K562 (cell line): ENCODE results near the gene IDH2. TPM values are rescaled to one million over a fixed set of nuclear protein-coding genes. Genes with fewer than 3 reads are reported as not detected.
A peak's percentile ranks its signal among the peaks of the same experiment; 100 is the strongest.

Experiments
- ATAC-seq: fragments of 200-7000 bp; cut with Tn5 transposase; 3 replicates; pipeline ENCODE4 v1.9.1; 2020; ENCODE audit warnings: moderate library complexity
- BruUV-seq: library from RNA; stranded (reverse); fragments of 400-500 nt; replicated peaks from 2 replicates; lab custom pipeline; 2021; lab: Mats Ljungman, UMichigan
- CTCF ChIA-PET: fragments of 300-600 bp; formaldehyde crosslinking; extraction: SDS; loops from one replicate; lab custom pipeline; 2021; ENCODE audit warnings: low intra/inter-chr PET ratio; lab: Yijun Ruan, JAX
- POLR2A ChIA-PET: fragments of 300-600, 350-650 bp; sonication (Branson Sonifier 250); formaldehyde crosslinking; extraction: SDS; loops from one replicate; lab custom pipeline; 2021; ENCODE audit warnings: antibody characterized with exemption, inconsistent platforms; lab: Yijun Ruan, JAX
- DNase-seq, 4 experiments: peaks; one replicate each; pipeline versions ENCODE4 v3.0.0 to v3.0.0-alpha.2; 2011 to 2018; ENCODE audit warnings: low spot score in 3 of 4, mixed read lengths in 3 of 4; ENCODE audit errors: extremely low read depth in 1 of 4
- FAIRE-seq: peaks from 2 replicates; lab custom pipeline; 2011; peaks lifted over from hg19 to GRCh38; lab: Jason Lieb, UNC
- H2AFZ ChIP-seq: 2 replicates; pipeline ENCODE4 v1.6.0; 2011; ENCODE audit warnings: low read depth, low read length, control low read depth, inconsistent platforms
- H3K27ac ChIP-seq: fragments of 200-600 bp; 3 replicates; pipeline ENCODE4 v1.8.0; 2011; ENCODE audit warnings: low read depth, mild to moderate bottlenecking, control low read depth, inconsistent platforms, low read length, moderate library complexity, mixed read lengths; ENCODE audit errors: extremely low read depth
- H3K27me3 ChIP-seq, 2 experiments: fragments of 300-600 bp in 1 of 2; 2 replicates in 1 of 2; 3 replicates in 1 of 2; pipeline versions ENCODE4 v1.6.0 to v1.8.0; 2011; ENCODE audit warnings: inconsistent platforms in 2 of 2, low read length in 2 of 2, mild to moderate bottlenecking in 1 of 2, mixed read lengths in 1 of 2, moderate library complexity in 1 of 2; ENCODE audit not compliant: control insufficient read depth in 2 of 2, insufficient read depth in 2 of 2
- H3K36me3 ChIP-seq: fragments of 300-600 bp; 3 replicates; pipeline ENCODE4 v1.8.0; 2011; ENCODE audit warnings: mild to moderate bottlenecking, low read length, inconsistent platforms; ENCODE audit not compliant: control insufficient read depth, insufficient read depth
- H3K4me1 ChIP-seq, 2 experiments: fragments of 200-600 bp in 1 of 2; replicated peaks in 1 of 2; 2 replicates in 1 of 2; 3 replicates in 1 of 2; pipeline versions ENCODE4 v1.5.1 to v1.8.0; 2011; ENCODE audit warnings: inconsistent platforms in 2 of 2, low read length in 2 of 2, mild to moderate bottlenecking in 1 of 2, mixed read lengths in 1 of 2, moderate library complexity in 1 of 2; ENCODE audit not compliant: control insufficient read depth in 2 of 2, insufficient read depth in 2 of 2
- H3K4me2 ChIP-seq: 2 replicates; pipeline ENCODE4 v1.6.1; 2011; ENCODE audit warnings: low read length, control low read depth, inconsistent platforms, mixed read lengths; ENCODE audit not compliant: insufficient read depth
- H3K4me3 ChIP-seq: fragments of 200-600 bp; sonication (generic), shearing (Covaris generic); 2 replicates; pipeline ENCODE4 v1.5.1; 2016; ENCODE audit warnings: control low read depth, inconsistent platforms
- H3K79me2 ChIP-seq: fragments of 200-600 bp; 3 replicates; pipeline ENCODE4 v1.8.0; 2011; ENCODE audit warnings: low read length, inconsistent platforms; ENCODE audit not compliant: control insufficient read depth, insufficient read depth
- H3K9ac ChIP-seq, 2 experiments: 2 replicates each; pipeline versions ENCODE4 v1.6.0 to v1.6.1; 2011; ENCODE audit warnings: low read depth in 2 of 2, low read length in 2 of 2, control low read depth in 1 of 2, inconsistent platforms in 1 of 2, mild to moderate bottlenecking in 1 of 2, mixed read lengths in 1 of 2; ENCODE audit not compliant: insufficient read depth in 1 of 2
- H3K9me1 ChIP-seq: one replicate; pipeline ENCODE4 v1.6.0; 2011; ENCODE audit warnings: inconsistent platforms, mild to moderate bottlenecking, low read length, moderate library complexity; ENCODE audit not compliant: control insufficient read depth, insufficient read depth
- H3K9me3 ChIP-seq: replicated peaks from 2 replicates; pipeline ENCODE4 v1.5.1; 2011; ENCODE audit warnings: low read depth, low read length, inconsistent platforms; ENCODE audit not compliant: control insufficient read depth, insufficient read depth
- H4K20me1 ChIP-seq: replicated peaks from 2 replicates; pipeline ENCODE4 v1.6.1; 2011; ENCODE audit warnings: low read length, inconsistent platforms, mixed read lengths; ENCODE audit not compliant: control insufficient read depth, insufficient read depth
- CREB3L1 ChIP-seq: fragments of 450-650 bp; IDR thresholded peaks from 2 replicates; pipeline ENCODE4 v1.6.1; 2014; ENCODE audit warnings: low read depth, mild to moderate bottlenecking, moderate library complexity, borderline replicate concordance
- EHMT2 ChIP-seq: fragments of 450-650 bp; IDR thresholded peaks from 2 replicates; pipeline ENCODE4 v1.6.1; 2018; ENCODE audit warnings: antibody characterized with exemption
- EWSR1 ChIP-seq: fragments of 450-650 bp; IDR thresholded peaks from 2 replicates; pipeline ENCODE4 v1.6.1; 2018; ENCODE audit warnings: borderline replicate concordance, mild to moderate bottlenecking, low read depth, moderate library complexity; ENCODE audit not compliant: partially characterized antibody
- FOXJ2 ChIP-seq: fragments of 200-800 bp; sonication (Bioruptor generic); IDR thresholded peaks from 2 replicates; pipeline ENCODE4 v1.6.1; 2016; ENCODE audit warnings: missing genetic modification characterization, missing compliant biosample characterization
- GMEB1 ChIP-seq: fragments of 250-450 bp; sonication (Bioruptor Pico); IDR thresholded peaks from 2 replicates; pipeline ENCODE4 v1.4.0; 2020; ENCODE audit warnings: mild to moderate bottlenecking
- GTF2B ChIP-seq: IDR thresholded peaks from 2 replicates; pipeline ENCODE4 v1.6.1; 2011; ENCODE audit not compliant: insufficient read length; ENCODE audit errors: extremely low read depth
- JUND ChIP-seq, 2 experiments: IDR thresholded peaks; 2 replicates in 1 of 2; 3 replicates in 1 of 2; pipeline ENCODE4 v1.6.1; 2011; ENCODE audit warnings: borderline replicate concordance in 2 of 2, low read depth in 2 of 2, low read length in 2 of 2, improper control_type of control experiment in 1 of 2, missing biosample characterization in 1 of 2, missing genetic modification characterization in 1 of 2, missing genetic modification reagents in 1 of 2
- MEIS2 ChIP-seq: fragments of 450-650 bp; IDR thresholded peaks from 2 replicates; pipeline ENCODE4 v1.6.1; 2014; ENCODE audit warnings: mild to moderate bottlenecking; ENCODE audit not compliant: partially characterized antibody
- NCOA4 ChIP-seq: fragments of 450-650 bp; IDR thresholded peaks from 2 replicates; pipeline ENCODE4 v1.6.1; 2018; ENCODE audit warnings: mild to moderate bottlenecking; ENCODE audit not compliant: partially characterized antibody
- ZC3H4 ChIP-seq: sonication (generic); formaldehyde crosslinking; IDR thresholded peaks from 2 replicates; pipeline ENCODE4 v1.9.0; 2021; ENCODE audit warnings: missing genetic modification reagents, borderline replicate concordance
- ZEB2 ChIP-seq: fragments of 450-650 bp; IDR thresholded peaks from 2 replicates; pipeline ENCODE4 v1.6.1; 2016
- WGBS: fragments of 100-300 bp; shearing (Covaris generic); methylation state at CpG from one replicate; pipeline ENCODE4 v1.1.6; 2016; ENCODE audit warnings: low coverage, mixed read lengths; ENCODE audit not compliant: insufficient coverage; ENCODE audit errors: missing lambda C conversion rate; 5-methylcytosine and 5-hydroxymethylcytosine counted together
- in situ Hi-C: fragments of 300-500 bp; cut with MboI; formaldehyde crosslinking; loops from 4 replicates; pipeline ENCODE4 v1.15.0; 2018; ENCODE audit warnings: inconsistent platforms, mixed read lengths
- intact Hi-C: fragments of 100-400 bp; cut with micrococcal nuclease; formaldehyde crosslinking; loops from 2 replicates; pipeline ENCODE4 v1.14.2; 2022
- polyA plus RNA-seq, 8 experiments: library from polyadenylated mRNA; depleted of rRNA in 4 of 8; stranded (reverse) in 5 of 8; unstranded in 3 of 8; fragments of >200 nt; fragmentation: Nextera tagmentation in 2 of 8; fragmentation: Illumina TruSeq in 1 of 8; extraction: Ambion mirVana in 2 of 8; extraction: Trizol in 1 of 8; gene quantifications; 2 replicates each; pipeline versions ENCODE4 v1.2.1 to v1.2.3, GENCODE V29; 2011 to 2014; ENCODE audit warnings: inconsistent platforms in 1 of 8, missing spikeins in 1 of 8
- total RNA-seq, 7 experiments: library from RNA; depleted of rRNA in 6 of 7; stranded (reverse); fragments of >200 nt in 6 of 7; fragmentation: Illumina TruSeq in 2 of 7; extraction: Trizol in 2 of 7; gene quantifications; 2 replicates each; pipeline versions ENCODE4 v1.2.1 to v1.2.3, GENCODE V29; 2011 to 2021; ENCODE audit warnings: low replicate concordance in 1 of 7
- TF ChIP-seq, protein P1 (sequence below): fragments of 450-650 bp; formaldehyde crosslinking; conservative IDR thresholded peaks from 2 replicates; pipeline ENCODE4 v1.4.0; 2022; ENCODE audit warnings: mild to moderate bottlenecking, missing genetic modification characterization
- TF ChIP-seq, protein P2 (sequence below): fragments of 450-650 bp; IDR thresholded peaks from 2 replicates; pipeline ENCODE4 v1.6.1; 2016

Gene IDH2
- total and polyA plus RNA-seq, 9 of the 15 experiments (the other 6 are each of a cell fraction or from before 2014, with no cell fraction given), result 0.70 to 99.9 (median 59.2) TPM

- TF ChIP-seq GMEB1 (CRISPR knock-in tag) (no peak), GTF2B (no peak), NCOA4 (no peak)
- TF ChIP-seq, protein P1, sequence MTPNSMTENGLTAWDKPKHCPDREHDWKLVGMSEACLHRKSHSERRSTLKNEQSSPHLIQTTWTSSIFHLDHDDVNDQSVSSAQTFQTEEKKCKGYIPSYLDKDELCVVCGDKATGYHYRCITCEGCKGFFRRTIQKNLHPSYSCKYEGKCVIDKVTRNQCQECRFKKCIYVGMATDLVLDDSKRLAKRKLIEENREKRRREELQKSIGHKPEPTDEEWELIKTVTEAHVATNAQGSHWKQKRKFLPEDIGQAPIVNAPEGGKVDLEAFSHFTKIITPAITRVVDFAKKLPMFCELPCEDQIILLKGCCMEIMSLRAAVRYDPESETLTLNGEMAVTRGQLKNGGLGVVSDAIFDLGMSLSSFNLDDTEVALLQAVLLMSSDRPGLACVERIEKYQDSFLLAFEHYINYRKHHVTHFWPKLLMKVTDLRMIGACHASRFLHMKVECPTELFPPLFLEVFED (CRISPR knock-in tag), result no peak
Observed at GRCh38 chr15:90046289-90046688, 56.0 kb downstream of the IDH2 start (continued).

DNA sequence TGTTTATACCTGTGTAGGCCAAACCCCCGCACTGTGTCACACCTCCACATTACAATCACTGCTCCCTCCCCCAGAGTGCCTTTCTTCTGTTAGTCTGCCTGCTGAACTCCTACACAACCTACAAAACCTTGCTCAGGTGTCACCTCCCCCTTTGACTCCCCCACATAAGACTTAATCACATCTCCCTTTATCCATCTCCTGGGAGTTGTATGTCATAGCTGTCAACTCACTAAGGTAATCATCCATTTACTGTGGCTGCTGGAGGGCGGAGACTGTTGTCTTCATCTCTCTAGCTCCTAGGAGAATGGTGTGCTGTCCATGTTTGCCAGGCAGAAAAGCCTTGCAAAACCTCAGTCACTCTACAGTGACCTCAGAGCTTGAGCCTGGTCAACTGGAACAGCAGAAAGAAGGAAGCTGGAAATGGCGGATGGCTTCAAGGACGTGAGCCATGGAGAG is 57.3 kb downstream of the IDH2 start:
- FAIRE-seq (no peak), DNase-seq (no peak), ATAC-seq (no peak)
- Histone ChIP-seq H3K27ac (no peak overlapping the region), H4K20me1 (peaks cover 4% of the 10 kb centered on the region; the same call in 1 of the 2 replicates), H3K4me1 (peaks cover 17 to 35% of the 10 kb centered on the region in 2 experiments), H2AFZ (no peak overlapping the region), H3K79me2 (no peaks in the 10 kb centered on the region), H3K9me1 (no peaks in the 10 kb centered on the region), H3K27me3 (no peaks in the 10 kb centered on the region), H3K4me3 (no peak overlapping the region), H3K4me2 (no peak overlapping the region), H3K36me3 (no peaks in the 10 kb centered on the region), H3K9me3 (no peaks in the 10 kb centered on the region), H3K9ac (peak overlapping the region in 1 of 2 experiments; percentile 30; a peak in 1 of 4 replicates)
- TF ChIP-seq JUND (IDR thresholded peaks at IDR 0.05; ENCODE audit: borderline replicate concordance, low read depth, low read length), result no peak
- no peak for TF ChIP-seq JUND (tag; IDR thresholded peaks at IDR 0.05; ENCODE audit: borderline replicate concordance, low read depth, low read length)
- TF ChIP-seq EWSR1, result no peak
- peak; percentile 68; the same call in 1 of the 2 replicates for TF ChIP-seq ZEB2
- TF ChIP-seq, protein P2, sequence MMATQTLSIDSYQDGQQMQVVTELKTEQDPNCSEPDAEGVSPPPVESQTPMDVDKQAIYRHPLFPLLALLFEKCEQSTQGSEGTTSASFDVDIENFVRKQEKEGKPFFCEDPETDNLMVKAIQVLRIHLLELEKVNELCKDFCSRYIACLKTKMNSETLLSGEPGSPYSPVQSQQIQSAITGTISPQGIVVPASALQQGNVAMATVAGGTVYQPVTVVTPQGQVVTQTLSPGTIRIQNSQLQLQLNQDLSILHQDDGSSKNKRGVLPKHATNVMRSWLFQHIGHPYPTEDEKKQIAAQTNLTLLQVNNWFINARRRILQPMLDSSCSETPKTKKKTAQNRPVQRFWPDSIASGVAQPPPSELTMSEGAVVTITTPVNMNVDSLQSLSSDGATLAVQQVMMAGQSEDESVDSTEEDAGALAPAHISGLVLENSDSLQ, result 0 out of 2 replicates have a peak, but pooled peaks have one; percentile 10
- TF ChIP-seq MEIS2, result peak; percentile 59
- TF ChIP-seq CREB3L1, result no peak
- no peak for TF ChIP-seq ZC3H4 (CRISPR knock-in tag)
- no peak for TF ChIP-seq EHMT2
- no peak for TF ChIP-seq FOXJ2 (tag)
- 83% methylated on average over 4 of the region's 4 CpGs for WGBS
- in situ Hi-C loops (no loop called here), intact Hi-C loops (no loop called here)
- CTCF ChIA-PET, result no interaction called here
- POLR2A ChIA-PET, result interaction anchor here (0.6 to 1.3 kb wide), 3 partner anchors 10 to 15 kb away, joined by 3 read pairs; no protein-coding TSS in a partner anchor
- no TSS peak for BruUV-seq
